Mucosa of gallbladder (tissue), 1 donor: ENCODE measurements around the gene SPATC1L. TPM values are rescaled to one million over a fixed set of nuclear protein-coding genes. Genes with fewer than 3 reads are reported as not detected.
"Not testable (repeated sequence)": the region's sequence is repeated elsewhere in the genome, so short reads cannot be mapped to it uniquely, and the experiment has no call there.

Experiments
- DNase-seq: peaks from one replicate; pipeline ENCODE4 v3.0.0-alpha.2; 2020; ENCODE audit warnings: low spot score
- total RNA-seq: library from RNA; stranded (reverse); gene quantifications from one replicate; pipeline ENCODE4 v1.2.1, GENCODE V29; 2021
- donor health status: DM: no; HTN: no; CAD: no.

Gene SPATC1L
- total RNA-seq, 1 donor from 2014 or later = 6.9 TPM

- DNase-seq = peak; percentile 76
These were observed 631 bp upstream of the SPATC1L start for GRCh38 chr21:46184625-46185555.

DNA sequence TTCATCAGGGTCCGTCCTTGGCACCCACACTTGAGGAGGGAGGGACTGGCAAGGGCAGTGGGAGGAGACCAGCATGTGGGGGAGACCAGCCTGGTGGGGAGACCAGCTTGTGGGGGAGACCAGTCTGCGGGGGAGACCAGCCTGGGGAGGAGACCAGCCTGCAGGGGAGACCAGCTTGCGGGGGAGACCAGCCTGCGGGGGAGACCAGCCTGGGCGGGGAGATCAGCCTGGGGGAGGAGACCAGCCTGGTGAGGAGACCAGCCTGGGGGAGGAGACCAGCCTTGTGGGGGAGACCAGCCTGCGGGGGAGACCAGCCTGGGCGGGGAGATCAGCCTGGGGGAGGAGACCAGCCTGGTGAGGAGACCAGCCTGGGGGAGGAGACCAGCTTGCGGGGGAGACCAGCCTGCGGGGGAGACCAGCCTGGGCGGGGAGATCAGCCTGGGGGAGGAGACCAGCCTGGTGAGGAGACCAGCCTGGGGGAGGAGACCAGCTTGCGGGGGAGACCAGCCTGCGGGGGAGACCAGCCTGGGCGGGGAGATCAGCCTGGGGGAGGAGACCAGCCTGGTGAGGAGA is 836 bp downstream of the SPATC1L start:
- DNase-seq = not testable (repeated sequence)

DNA sequence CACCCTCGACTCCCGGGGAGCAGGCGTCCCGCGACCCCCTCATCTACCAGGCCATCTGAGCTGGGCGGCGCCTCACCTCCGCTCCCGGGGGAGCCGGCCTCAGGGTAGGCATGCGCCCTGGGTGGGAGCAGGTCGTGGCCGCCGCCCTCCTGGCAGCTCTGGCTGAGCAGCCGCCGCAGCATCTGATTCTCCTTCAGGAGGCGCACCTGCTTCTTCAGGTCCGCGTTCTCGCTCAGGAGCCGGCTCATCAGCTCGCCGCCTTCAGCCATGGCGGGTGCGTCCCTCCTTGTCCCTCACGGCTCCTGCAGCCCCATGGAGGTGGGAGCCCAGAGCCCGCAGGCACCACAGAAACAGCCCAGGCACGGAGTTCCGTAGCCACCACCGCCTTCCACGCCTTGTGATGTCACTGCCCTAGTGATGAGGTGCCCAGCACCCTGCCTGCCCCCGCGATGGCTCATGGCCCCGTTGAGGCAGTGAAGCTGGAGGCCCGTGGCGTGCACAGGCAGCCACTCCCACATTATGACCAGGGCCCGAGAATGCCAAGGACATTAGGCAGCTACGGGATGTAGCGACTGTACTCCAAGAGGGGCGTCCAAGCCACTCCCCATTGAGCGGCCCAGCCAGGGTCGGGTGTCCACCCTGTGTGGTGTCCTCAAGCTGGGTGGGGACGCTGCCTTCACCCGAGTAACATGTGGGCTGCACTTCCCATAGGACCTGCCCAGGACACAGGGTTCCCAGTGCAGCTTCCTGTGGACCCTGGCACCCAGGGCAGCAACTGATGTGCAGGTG is 1.5 kb downstream of the SPATC1L start:
- DNase-seq = no peak

DNA sequence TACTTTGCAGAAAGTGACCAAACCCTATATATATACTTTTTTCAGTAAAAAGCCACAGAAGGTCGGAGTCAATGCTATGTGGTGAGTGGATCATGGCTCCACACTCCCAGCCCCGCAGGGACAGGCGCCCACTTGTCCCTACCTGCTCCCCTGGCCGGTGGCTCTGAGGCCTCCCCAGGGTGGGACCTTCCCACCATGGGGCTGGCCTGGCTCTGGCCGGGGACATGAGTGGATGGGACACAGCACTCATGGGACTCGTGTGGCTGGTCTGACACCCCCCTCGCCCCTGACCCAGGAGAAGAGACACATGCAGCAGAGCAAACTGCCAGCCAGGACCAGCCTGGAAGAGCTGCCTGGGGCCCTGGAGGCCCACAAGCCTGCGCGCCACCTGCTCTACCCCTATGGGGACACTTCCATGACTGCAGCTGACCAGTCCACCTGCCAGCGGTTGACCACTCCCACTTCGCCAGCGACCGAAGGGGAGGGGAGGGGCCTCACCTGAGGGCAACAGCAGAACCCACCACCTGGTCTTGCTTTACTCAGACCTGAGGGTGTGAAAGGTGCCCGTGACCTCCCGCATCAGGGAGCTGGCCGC is 2.2 kb downstream of the SPATC1L start:
- no peak for DNase-seq

GRCh38 chr21:46181436-46181835 is 2.8 kb downstream of the SPATC1L start:
- no peak for DNase-seq

- no peak for DNase-seq
These were observed 3.4 kb downstream of the SPATC1L start for GRCh38 chr21:46180778-46181391.

DNA sequence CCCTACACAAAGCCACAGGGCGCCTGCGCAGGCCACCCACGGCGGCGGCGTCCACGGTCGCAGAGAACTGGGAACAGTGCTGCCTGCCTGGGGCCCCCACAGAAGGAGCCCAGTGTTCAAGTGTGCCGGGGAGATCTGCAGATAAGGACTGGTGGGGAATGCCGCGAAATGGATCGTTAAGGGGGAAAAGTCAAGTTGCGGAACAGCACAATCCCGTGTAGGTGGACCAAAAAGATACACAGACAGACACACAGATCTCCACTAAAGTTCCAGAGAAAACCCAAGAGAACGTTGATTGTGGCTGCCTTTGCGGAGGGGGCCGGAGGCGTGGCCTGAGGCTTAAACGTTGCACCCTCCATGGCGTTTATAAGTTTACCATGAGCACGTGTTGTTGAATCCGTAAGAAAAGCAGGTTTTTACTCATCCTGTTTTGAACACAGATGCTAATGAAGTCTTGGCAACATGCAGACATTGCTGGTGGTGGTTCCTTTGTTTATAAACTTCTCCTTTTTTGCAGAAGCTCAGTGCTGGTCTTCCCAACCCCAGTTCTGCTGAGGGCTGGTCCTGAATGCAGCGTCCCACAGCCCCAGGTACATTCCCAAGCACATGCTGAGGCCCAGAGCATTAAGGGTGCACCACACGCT is 4.1 kb downstream of the SPATC1L start:
- DNase-seq = no peak

DNA sequence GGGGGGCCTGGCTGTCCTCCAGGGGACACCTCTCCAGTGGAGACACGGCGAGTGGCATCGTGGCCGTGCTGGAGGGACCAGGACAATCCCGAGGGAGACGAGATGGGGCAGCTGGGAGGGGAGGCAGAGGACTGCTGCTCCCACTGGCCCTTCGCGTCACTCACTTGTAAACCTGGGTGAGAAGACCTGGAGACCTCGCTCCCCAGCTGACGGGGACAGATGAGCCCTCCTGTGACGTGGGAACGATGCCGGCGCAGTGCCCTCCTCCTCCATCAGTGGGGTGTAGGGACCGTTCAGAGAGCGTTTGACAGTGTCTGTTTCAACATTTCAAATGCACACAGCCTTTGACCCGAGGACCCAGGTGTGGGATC is 4.6 kb downstream of the SPATC1L start:
- no peak for DNase-seq

DNA sequence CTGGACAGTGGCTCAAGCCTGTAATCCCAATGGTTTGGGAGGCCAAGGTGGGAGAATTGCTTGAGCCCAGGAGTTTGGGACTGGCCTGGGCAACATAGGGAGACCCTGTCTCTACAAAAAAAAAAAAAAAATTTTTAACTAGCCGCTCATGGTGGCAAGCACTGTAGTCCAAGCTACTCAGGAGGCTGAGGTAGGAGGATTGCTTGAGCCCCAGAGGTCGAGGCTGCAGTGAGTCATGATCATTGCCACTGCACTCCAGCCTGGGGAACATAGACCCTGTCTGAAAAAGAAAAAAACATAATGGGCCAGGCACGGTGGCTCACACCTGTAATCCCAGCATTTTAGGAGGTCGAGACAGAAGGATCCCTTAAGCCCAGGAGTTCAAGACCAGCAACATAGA is 5.3 kb downstream of the SPATC1L start:
- no peak for DNase-seq

DNA sequence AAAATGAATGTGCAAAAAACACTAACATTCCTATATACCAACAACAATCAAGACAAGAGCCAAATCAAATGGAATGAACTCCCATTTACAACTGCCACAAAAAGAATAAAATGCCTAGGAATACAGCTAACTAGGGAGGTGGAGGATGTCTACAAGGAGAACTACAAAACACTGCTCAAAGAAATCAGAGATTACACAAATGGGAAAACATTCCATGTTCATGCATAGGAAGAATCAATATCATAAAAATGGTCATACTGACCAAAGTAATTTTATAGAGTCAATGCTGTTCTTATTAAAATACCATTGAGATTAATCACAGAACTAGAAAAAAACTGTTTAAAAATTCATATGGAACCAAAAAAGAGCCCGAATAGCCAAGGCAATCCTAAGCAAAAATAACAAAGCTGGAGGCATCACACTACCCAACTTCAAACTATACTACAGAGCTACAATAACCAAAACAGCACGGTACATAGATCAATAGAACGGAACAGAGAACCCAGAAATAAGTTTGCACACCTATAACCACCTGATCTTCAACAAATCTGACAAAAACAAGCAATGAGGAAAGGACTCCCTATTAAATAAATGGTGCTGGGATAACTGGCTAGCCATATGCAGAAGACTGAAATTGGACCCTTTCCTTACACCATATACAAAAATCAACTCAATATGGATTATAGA is 7.7 kb downstream of the SPATC1L start:
- not testable (repeated sequence) for DNase-seq

DNA sequence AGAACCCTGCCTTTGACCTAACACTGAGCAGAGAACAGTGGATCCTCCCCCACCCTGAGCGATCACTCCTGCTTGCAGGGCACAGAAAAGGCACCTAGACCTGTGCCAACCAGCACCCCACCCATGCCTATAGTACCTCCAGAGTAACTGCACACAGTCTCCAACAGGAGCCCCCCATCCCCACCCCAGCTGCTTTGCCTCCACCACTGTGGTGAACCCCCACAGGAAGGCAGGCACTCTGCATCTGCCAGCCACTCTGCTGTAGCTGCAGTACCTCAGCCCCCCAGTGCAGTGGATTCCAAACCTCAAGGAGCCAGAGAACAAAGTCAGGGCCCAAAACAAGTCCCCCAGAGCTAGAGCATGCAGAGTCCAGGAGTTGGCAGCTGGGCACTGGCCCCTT is 10.7 kb downstream of the SPATC1L start:
- no peak for DNase-seq

- DNase-seq = no peak
These were observed 11.3 kb downstream of the SPATC1L start for GRCh38 chr21:46172863-46173528.

GRCh38 chr21:46171996-46172862 is 12.0 kb downstream of the SPATC1L start:
- DNase-seq = no peak

DNA sequence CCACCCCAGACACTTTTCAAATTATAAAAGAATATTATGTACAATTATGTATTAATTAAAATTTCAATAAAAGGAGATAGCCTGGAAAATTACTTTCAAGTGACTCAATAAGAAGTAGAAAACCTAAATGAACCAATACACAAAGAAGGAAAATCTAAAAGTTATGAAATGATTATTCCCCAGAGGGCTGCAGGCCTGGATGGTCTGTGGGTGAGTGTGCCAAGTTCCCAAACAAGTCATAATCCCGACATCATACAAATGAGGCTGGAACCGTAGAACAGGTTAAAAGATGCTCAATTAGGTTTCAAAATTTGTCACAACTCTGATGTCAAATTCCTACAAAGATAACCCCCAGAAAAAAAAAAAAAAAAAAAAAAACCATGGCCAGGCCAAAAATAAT is 12.7 kb downstream of the SPATC1L start:
- DNase-seq = no peak

DNA sequence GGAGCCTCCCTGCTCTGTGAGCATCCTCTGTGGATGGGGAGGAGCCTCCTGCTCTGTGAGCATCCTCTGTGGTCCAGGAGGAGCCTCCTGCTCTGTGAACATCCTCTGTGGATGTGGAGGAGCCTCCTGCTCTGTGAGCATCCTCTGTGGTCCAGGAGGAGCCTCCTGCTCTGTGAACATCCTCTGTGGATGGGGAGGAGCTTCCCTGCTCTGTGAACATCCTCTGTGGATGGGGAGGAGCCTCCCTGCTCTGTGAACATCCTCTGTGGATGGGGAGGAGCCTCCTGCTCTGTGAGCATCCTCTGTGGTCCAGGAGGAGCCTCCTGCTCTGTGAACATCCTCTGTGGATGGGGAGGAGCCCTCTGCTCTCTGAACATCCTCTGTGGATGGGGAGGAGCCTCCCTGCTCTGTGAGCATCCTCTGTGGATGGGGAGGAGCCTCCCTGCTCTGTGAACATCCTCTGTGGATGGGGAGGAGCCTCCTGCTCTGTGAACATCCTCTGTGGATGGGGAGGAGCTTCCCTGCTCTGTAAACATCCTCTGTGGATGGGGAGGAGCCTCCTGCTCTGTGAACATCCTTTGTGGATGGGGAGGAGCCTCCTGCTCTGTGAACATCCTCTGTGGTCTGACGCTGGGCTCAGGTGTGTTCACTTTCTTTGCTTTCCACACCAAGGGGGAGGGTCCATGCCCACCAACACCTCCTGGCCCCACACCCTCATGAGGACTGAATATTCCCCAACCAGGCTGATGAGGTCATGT is 13.6 kb downstream of the SPATC1L start:
- not testable (repeated sequence) for DNase-seq

DNA sequence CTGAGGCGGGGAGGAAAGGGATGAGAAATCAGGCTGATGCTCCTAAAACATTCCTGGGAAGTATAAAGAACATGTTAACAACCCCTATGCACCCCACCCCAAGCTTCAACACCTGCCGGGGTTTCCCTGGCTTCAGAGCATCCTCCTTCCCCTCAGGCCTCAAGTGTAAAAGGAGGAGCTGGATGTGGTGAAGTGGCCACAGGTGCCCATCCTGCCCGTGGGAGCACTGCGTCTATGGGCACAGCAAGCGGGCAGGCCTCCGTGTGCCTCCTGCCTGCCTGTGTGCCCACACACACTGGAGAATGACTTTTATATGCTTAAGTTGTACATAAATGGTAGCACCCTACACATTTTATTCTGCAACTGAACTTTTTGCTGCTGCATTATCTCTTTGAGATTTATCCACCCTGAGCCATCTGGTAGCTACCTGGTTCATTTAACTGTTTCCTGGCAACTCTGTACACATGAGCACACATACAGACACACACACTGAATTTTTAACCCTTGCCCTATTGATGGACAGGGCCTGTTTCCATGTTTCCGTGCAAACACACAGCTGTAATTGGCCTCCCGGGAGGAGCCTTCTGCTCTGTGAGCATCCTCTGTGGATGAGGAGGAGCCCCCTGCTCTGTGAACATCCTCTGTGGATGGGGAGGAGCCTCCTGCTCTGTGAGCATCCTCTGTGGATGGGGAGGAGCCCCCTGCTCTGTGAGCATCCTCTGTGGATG is 15.4 kb downstream of the SPATC1L start:
- no peak for DNase-seq

DNA sequence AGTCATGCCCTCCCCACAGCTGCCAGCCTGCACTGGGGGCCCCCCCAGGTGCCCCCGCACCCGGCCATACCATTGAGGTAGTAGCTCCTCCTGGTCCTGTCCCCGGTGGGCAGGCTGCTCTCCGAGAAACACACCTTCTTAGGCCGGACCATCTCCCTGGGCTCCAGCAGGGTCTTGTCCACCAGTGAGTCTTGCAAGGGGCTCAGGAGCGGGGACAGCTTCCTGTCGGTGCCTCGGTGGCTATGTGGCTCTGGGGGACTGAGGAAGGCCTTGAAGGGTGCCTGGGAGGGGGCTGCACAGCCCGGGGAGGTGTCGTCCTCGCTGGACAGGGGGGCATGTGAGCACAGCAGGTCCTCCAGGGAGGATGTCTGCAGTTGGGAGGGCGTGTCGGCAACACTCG is 16.0 kb downstream of the SPATC1L start:
- DNase-seq = no peak

DNA sequence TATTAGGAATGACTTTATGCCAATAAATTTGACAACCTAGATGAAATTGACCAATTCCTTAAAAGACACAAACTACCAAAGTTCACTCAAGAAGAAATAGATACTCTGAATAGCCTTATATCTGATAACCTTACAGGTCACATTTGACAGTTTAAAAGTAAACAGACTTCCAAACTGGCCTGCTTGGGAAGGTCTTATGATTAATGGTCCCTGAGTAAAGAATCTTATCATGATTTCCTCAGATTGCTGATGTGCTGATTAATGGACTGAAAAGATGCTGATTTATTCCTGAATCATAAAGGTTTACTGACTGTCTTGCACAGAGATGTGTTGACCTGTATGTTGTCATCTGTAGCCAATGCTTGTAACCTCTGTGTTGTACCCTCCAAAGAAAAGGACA is 19.2 kb downstream of the SPATC1L start:
- no peak for DNase-seq
